ENCODE measurements around the gene ALS2CL. TPM values are rescaled to one million over a fixed set of nuclear protein-coding genes. Genes with fewer than 3 reads are reported as not detected.

The ALS2CL gene
- total and polyA plus RNA-seq, 7 experiments from 2014 or later, result 4.2 to 41.5 (median 30.3) TPM

DNA sequence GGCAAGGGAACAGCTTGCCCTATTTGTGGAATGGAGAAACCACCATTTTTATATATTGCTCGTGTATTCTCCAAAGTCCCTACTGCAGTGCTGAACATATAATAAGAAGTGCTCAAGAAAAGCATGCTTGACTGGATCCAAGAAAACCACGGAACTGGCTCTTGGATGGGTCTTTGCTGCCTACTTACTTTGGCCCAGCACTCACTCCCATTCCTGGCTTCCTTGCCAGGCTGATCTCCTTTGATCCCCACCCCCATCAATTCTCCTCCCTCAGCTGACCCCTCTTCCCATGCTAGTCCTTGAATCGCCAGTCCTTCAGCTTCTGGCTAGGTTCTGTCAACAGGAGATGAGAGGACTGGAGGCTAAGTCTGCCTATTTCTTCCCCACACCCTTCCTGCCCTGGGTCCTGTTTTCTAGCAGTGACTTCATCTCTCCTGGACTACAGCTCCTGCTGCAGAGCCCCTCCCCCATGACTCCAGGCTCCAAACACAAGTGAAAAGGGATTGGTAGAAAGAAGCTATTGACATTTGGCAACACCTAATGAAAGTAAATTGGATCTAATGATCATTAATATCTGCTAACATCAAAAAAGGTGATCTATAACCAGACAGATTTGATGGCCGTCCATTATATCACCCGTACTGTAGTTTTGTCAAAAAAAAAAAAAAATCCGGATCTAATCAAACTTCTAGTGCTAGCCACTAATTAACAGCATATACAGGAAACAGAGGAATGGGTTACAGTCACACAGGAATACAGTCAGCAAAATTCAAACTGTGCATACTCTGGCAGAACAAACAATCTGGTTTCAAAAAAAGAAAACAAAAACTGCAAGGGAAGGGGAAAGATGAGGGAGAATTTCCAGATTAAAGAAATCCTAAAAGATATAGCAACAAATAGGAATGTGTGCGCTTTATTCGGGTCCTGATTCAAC lies 73.4 kb downstream of the ALS2CL start:
- Mint-ChIP-seq H3K36me3 (no peaks in the 10 kb centered on the region), H3K4me3 (no peak overlapping the region), H3K9me3 (no peaks in the 10 kb centered on the region), H3K4me1 (no peaks in the 10 kb centered on the region), H3K27me3 (peaks cover 0 to 63% (median 7%) of the 10 kb centered on the region in 5 donors), H3K27ac (no peak overlapping the region)
- Histone ChIP-seq H3K9me3 (ENCODE audit: control insufficient read depth in 2 of 3, low read length in 3 of 3) (no peaks in the 10 kb centered on the region), H3K4me1 (ENCODE audit: control insufficient read depth in 2 of 2, insufficient read depth in 2 of 2, low read length in 2 of 2) (no peaks in the 10 kb centered on the region), H3K27ac (ENCODE audit: low read depth, low read length) (no peak overlapping the region), H3K36me3 (ENCODE audit: control insufficient read depth in 2 of 3, insufficient read depth in 3 of 3, low read length in 3 of 3) (no peaks in the 10 kb centered on the region), H3K4me3 (ENCODE audit: low read length) (no peak overlapping the region), H3K27me3 (ENCODE audit: control insufficient read depth in 2 of 2, insufficient read depth in 2 of 2, low read length in 2 of 2) (no peaks in the 10 kb centered on the region)
- ChIA-PET CTCF (interaction anchor here (1.0 to 1.2 kb wide), 2 partner anchors 10 to 131 kb away, joined by 3 to 6 read pairs; no protein-coding TSS in a partner anchor), POLR2A (interaction anchor here (0.8 kb wide), 1 partner anchor 10 kb away, joined by 3 read pairs; no protein-coding TSS in a partner anchor)
- no peak for ATAC-seq
- intact Hi-C loops (cut with micrococcal nuclease), result no loop called here
- no peak for DNase-seq

Other genes starting within 250 kb of the ALS2CL start
- under 1 TPM in 1 of 5 experiments, not detected in 4; 0.78 TPM for gene LTF, start 228.8 kb downstream of the ALS2CL start, total RNA-seq
- gene LTF, start 228.8 kb downstream of the ALS2CL start, polyA plus RNA-seq, result not detected
- gene RTP3, start 195.7 kb downstream of the ALS2CL start, total RNA-seq, result not detected
- gene RTP3, start 195.7 kb downstream of the ALS2CL start, polyA plus RNA-seq, result not detected
- gene LRRC2, start 127.4 kb downstream of the ALS2CL start, total RNA-seq, result under 1 TPM in 4 of 5 experiments, not detected in 1; 0.10 to 0.35 (median 0.22) TPM
- gene LRRC2, start 127.4 kb downstream of the ALS2CL start, polyA plus RNA-seq, result under 1 TPM in 1 of 2 donors, not detected in 1; 0.48 TPM
- gene FAM240A, start 81.2 kb downstream of the ALS2CL start, total RNA-seq, result not detected
- gene FAM240A, start 81.2 kb downstream of the ALS2CL start, polyA plus RNA-seq, result not detected
- gene TMIE, start 7.7 kb upstream of the ALS2CL start, total RNA-seq, result 1 to 10 TPM in 4 of 5 experiments, under 1 TPM in 1; 0.31 to 5.4 (median 3.9) TPM
- 1 to 10 TPM; 5.1 to 5.6 TPM for gene TMIE, start 7.7 kb upstream of the ALS2CL start, polyA plus RNA-seq
- gene PRSS50, start 24.2 kb upstream of the ALS2CL start, total RNA-seq, result under 1 TPM in 1 of 5 experiments, not detected in 4; 0.11 TPM
- not detected for gene PRSS50, start 24.2 kb upstream of the ALS2CL start, polyA plus RNA-seq
- not detected for gene MYL3, start 169.8 kb upstream of the ALS2CL start, total RNA-seq
- gene MYL3, start 169.8 kb upstream of the ALS2CL start, polyA plus RNA-seq, result not detected
- gene PTH1R, start 184.0 kb upstream of the ALS2CL start, total RNA-seq, result not detected
- gene PTH1R, start 184.0 kb upstream of the ALS2CL start, polyA plus RNA-seq, result not detected